GM12864 (cell line): ENCODE measurements around the gene HSDL2.

Experiments
- DNase-seq: peaks from one replicate; pipeline ENCODE4 v3.0.0-alpha.2; 2011; ENCODE audit warnings: low read depth
- H3K4me3 ChIP-seq: 2 replicates; pipeline ENCODE4 v1.5.1; 2011; ENCODE audit warnings: mild to moderate bottlenecking, low read depth, low read length, control low read depth
- TF ChIP-seq, protein P1 (sequence below): IDR thresholded peaks from 2 replicates; pipeline ENCODE4 v1.5.1; 2011; ENCODE audit warnings: low read depth, mild to moderate bottlenecking, moderate library complexity, low read length, control low read depth, inconsistent platforms; ENCODE audit errors: missing control alignments

The HSDL2 gene

GRCh38 chr9:112334432-112334841 is 45.5 kb upstream of the HSDL2 start:
- TF ChIP-seq, protein P1, sequence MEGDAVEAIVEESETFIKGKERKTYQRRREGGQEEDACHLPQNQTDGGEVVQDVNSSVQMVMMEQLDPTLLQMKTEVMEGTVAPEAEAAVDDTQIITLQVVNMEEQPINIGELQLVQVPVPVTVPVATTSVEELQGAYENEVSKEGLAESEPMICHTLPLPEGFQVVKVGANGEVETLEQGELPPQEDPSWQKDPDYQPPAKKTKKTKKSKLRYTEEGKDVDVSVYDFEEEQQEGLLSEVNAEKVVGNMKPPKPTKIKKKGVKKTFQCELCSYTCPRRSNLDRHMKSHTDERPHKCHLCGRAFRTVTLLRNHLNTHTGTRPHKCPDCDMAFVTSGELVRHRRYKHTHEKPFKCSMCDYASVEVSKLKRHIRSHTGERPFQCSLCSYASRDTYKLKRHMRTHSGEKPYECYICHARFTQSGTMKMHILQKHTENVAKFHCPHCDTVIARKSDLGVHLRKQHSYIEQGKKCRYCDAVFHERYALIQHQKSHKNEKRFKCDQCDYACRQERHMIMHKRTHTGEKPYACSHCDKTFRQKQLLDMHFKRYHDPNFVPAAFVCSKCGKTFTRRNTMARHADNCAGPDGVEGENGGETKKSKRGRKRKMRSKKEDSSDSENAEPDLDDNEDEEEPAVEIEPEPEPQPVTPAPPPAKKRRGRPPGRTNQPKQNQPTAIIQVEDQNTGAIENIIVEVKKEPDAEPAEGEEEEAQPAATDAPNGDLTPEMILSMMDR, result no peak
- H3K4me3 ChIP-seq, result peak overlapping the region; percentile 83
- no peak for DNase-seq

- TF ChIP-seq, protein P1, result no peak
- no peak for DNase-seq
Measured at GRCh38 chr9:112337547-112337946, 42.4 kb upstream of the HSDL2 start.

DNA sequence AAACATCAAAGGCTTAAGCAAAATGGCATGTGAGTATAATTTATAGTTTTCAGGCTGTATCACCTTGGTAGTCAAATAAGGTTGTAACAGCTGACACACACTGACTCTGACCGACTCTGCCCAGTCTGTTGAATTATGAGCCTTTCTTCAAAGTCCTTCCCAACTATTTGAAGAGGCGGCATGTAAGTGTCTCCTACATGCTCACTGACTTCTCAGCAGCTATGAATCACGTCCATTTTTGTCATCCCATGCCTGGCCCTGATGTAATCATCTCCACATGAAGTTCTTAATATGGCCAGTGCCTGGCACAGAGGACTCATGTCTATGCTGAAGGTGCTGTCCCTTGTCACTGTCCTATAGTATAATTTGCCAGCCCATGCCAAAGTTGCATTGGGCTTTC is 41.3 kb upstream of the HSDL2 start:
- H3K4me3 ChIP-seq, result no peak overlapping the region
- TF ChIP-seq, protein P1, result no peak
- DNase-seq, result no peak

More at GRCh38 chr9:112337547-112337946, 42.4 kb upstream of the HSDL2 start:
- H3K4me3 ChIP-seq, result no peak overlapping the region

DNA sequence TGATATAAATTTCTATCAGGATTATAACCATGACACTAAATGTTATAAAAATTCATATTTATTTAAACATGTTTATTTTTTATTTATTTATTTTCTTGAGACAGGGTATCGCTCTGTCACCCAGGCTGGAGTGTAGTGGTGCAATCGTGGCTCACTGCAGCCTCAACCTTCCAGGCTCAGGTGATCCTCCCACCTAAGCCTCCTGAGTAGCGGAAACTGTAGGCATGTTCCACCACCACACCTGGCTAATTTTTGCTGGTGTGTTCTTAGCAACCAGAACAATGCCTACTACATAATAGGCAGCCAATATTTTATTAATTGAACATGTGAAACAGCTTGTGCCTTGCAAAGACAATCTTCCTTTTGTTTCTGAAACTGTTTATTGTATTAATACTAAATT is 40.0 kb upstream of the HSDL2 start:
- no peak overlapping the region for H3K4me3 ChIP-seq
- no peak for DNase-seq
- TF ChIP-seq, protein P1, result no peak

GRCh38 chr9:112341730-112342129 is 38.2 kb upstream of the HSDL2 start:
- no peak overlapping the region for H3K4me3 ChIP-seq
- TF ChIP-seq, protein P1, result no peak
- DNase-seq, result no peak

GRCh38 chr9:112348257-112349007 is 31.5 kb upstream of the HSDL2 start:
- peak; percentile 75 for DNase-seq
- peak overlapping the region; percentile 48 for H3K4me3 ChIP-seq
- TF ChIP-seq, protein P1, result no peak

GRCh38 chr9:112349008-112349333 is 30.9 kb upstream of the HSDL2 start:
- no peak for DNase-seq

More at GRCh38 chr9:112349008-112349333, 30.9 kb upstream of the HSDL2 start:
- no peak overlapping the region; the same call in 1 of the 2 replicates for H3K4me3 ChIP-seq
- TF ChIP-seq, protein P1, result no peak
